Measurements from ENCODE around the gene MICAL3.

The MICAL3 gene

GRCh38 chr22:17786435-17787161 lies 237.8 kb downstream of the MICAL3 start:
- no peak for ATAC-seq
- no peak for TF ChIP-seq PPARA (CRISPR knock-in tag; IDR thresholded peaks at IDR 0.05; ENCODE audit: borderline replicate concordance)
- no peak for TF ChIP-seq GLIS3 (CRISPR knock-in tag; IDR thresholded peaks at IDR 0.05)
- no peak for TF ChIP-seq ZNF70 (CRISPR knock-in tag; IDR thresholded peaks at IDR 0.05)
- no peak for TF ChIP-seq RARB (CRISPR knock-in tag; IDR thresholded peaks at IDR 0.05)
- TF ChIP-seq PATZ1 (CRISPR knock-in tag; IDR thresholded peaks at IDR 0.05; ENCODE audit: borderline replicate concordance): no peak
- no peak for TF ChIP-seq TSHZ2 (CRISPR knock-in tag; IDR thresholded peaks at IDR 0.05)
- TF ChIP-seq CSDC2 (CRISPR knock-in tag; IDR thresholded peaks at IDR 0.05): no peak
- no peak for TF ChIP-seq ZC3H10 (CRISPR knock-in tag; IDR thresholded peaks at IDR 0.05)
- no peak for TF ChIP-seq OSR1 (CRISPR knock-in tag; IDR thresholded peaks at IDR 0.05)

DNA sequence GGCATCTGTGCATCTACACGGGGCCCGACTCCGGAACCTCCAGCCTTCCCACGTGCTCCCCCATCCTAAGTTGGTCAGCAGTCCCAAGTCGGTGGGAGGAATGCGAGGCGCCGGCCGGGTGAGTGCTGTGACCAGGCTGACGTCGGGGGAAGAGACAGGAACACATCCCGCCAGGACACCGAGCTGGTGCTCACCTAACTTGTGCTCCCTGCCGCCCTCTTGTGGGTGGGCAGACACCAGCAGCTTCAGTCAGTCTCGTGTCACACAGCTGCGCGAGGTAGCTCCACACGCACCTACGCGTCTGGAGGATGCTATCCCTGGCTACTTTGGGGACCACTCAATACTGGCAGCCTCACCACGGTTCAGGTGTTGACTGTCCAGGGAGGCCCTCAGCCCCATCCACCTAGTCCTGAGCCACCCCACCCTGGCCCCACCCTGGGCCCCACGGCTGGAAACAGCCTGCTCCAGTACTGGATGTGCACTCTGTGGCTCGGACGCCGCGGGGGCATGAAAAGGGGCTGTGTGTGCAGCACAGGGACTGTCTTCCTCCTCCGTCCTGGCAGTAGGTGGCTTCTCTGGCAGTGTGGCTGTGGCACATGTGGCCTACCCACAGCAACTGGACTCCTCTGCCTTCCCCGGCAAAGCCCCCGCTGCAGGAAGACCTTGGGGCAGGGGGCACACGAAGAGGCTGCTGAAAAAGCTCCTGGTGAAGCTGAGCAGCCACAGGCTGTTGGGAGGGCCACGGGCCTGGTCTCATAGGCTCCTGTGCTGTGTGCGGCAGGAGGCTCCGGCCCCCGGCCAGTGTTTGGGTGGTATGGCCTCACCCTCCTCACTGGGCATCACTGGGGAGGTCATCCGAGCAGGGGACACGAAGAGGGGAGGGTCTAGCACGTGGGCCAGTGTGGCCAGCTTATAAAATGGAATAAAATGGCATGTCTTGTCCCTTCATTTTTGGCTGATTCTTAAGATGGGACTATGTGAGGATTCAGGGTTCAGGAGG lies 238.9 kb downstream of the MICAL3 start:
- peak; percentile 32 for ATAC-seq
- TF ChIP-seq BACH2 (CRISPR knock-in tag; IDR thresholded peaks at IDR 0.05; ENCODE audit: borderline replicate concordance) (no peak), TOX (CRISPR knock-in tag; IDR thresholded peaks at IDR 0.05; ENCODE audit: borderline replicate concordance) (no peak), ZFP30 (CRISPR knock-in tag; IDR thresholded peaks at IDR 0.05) (no peak), ESRRG (CRISPR knock-in tag; IDR thresholded peaks at IDR 0.05) (no peak), ARNTL (CRISPR knock-in tag; IDR thresholded peaks at IDR 0.05; ENCODE audit: borderline replicate concordance, low read depth) (no peak), CSDC2 (CRISPR knock-in tag; IDR thresholded peaks at IDR 0.05) (no peak), TSHZ2 (CRISPR knock-in tag; IDR thresholded peaks at IDR 0.05) (no peak), RARB (CRISPR knock-in tag; IDR thresholded peaks at IDR 0.05) (no peak), ZNF8 (CRISPR knock-in tag; IDR thresholded peaks at IDR 0.05) (no peak), PATZ1 (CRISPR knock-in tag; IDR thresholded peaks at IDR 0.05; ENCODE audit: borderline replicate concordance) (no peak)
- TF ChIP-seq, protein P1, sequence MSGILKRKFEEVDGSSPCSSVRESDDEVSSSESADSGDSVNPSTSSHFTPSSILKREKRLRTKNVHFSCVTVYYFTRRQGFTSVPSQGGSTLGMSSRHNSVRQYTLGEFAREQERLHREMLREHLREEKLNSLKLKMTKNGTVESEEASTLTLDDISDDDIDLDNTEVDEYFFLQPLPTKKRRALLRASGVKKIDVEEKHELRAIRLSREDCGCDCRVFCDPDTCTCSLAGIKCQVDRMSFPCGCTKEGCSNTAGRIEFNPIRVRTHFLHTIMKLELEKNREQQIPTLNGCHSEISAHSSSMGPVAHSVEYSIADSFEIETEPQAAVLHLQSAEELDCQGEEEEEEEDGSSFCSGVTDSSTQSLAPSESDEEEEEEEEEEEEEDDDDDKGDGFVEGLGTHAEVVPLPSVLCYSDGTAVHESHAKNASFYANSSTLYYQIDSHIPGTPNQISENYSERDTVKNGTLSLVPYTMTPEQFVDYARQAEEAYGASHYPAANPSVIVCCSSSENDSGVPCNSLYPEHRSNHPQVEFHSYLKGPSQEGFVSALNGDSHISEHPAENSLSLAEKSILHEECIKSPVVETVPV (CRISPR knock-in tag; IDR thresholded peaks at IDR 0.05): no peak
